Smooth muscle cell (in vitro differentiated cells): ENCODE data around the gene AHNAK. TPM values are rescaled to one million over a fixed set of nuclear protein-coding genes. Genes with fewer than 3 reads are reported as not detected.

ENCODE experiments used
- DNase-seq: peaks from one replicate; lab custom pipeline; 2025; ENCODE audit not compliant: unreplicated experiment; lab: John Stamatoyannopoulos, UW
- H2AFZ ChIP-seq: fragments of 200-600 bp; sonication (generic); 2 replicates; pipeline ENCODE4 v1.6.0; 2016; ENCODE audit warnings: antibody characterized with exemption, low read depth, mild to moderate bottlenecking
- H3F3A ChIP-seq: fragments of 200-600 bp; sonication (generic); 2 replicates; pipeline ENCODE4 v1.6.0; 2017; ENCODE audit warnings: antibody characterized with exemption, low read depth
- H3K27ac ChIP-seq: fragments of 200-600 bp; sonication (generic); 2 replicates; pipeline ENCODE4 v1.5.1; 2016; ENCODE audit warnings: low read depth, mild to moderate bottlenecking
- H3K27me3 ChIP-seq: fragments of 200-600 bp; sonication (generic); 2 replicates; pipeline ENCODE4 v1.6.1; 2016; ENCODE audit warnings: low read depth, mild to moderate bottlenecking
- H3K36me3 ChIP-seq: fragments of 200-600 bp; sonication (generic); 2 replicates; pipeline ENCODE4 v1.5.1; 2016; ENCODE audit warnings: low read depth
- H3K4me1 ChIP-seq: fragments of 200-600 bp; sonication (generic); 2 replicates; pipeline ENCODE4 v1.5.1; 2016; ENCODE audit warnings: low read depth
- H3K4me2 ChIP-seq: fragments of 200-600 bp; sonication (generic); 2 replicates; pipeline ENCODE4 v1.6.0; 2016; ENCODE audit warnings: mild to moderate bottlenecking
- H3K4me3 ChIP-seq: fragments of 200-600 bp; sonication (generic); 2 replicates; pipeline ENCODE4 v1.5.1; 2016; ENCODE audit warnings: mild to moderate bottlenecking
- H3K79me2 ChIP-seq: fragments of 200-600 bp; sonication (generic); 2 replicates; pipeline ENCODE4 v1.6.0; 2016; ENCODE audit warnings: low read depth, mild to moderate bottlenecking
- H3K9ac ChIP-seq: fragments of 200-600 bp; sonication (generic); 2 replicates; pipeline ENCODE4 v1.6.0; 2016; ENCODE audit warnings: low read depth
- H3K9me3 ChIP-seq: fragments of 200-600 bp; sonication (generic); replicated peaks from 2 replicates; pipeline ENCODE4 v1.5.1; 2016; ENCODE audit warnings: low read depth
- H4K20me1 ChIP-seq: fragments of 200-600 bp; sonication (generic); 2 replicates; pipeline ENCODE4 v1.6.0; 2016; ENCODE audit warnings: low read depth
- WGBS: methylation state at CpG from one replicate; pipeline ENCODE4 v1.1.7; 2016; ENCODE audit warnings: low lambda C conversion rate; 5-methylcytosine and 5-hydroxymethylcytosine counted together
- polyA plus RNA-seq: library from polyadenylated mRNA; unstranded; fragments of >200 nt; fragmentation: Nextera tagmentation; extraction: Ambion mirVana; gene quantifications from 2 replicates; pipeline ENCODE4 v1.2.1, GENCODE V29; 2016
- total RNA-seq: library from RNA; depleted of rRNA; stranded (reverse); fragments of >200 nt; gene quantifications from 2 replicates; pipeline ENCODE4 v1.2.3, GENCODE V29; 2014
- TF ChIP-seq, protein P1 (sequence below): fragments of 200-600 bp; sonication (generic); IDR thresholded peaks from 2 replicates; pipeline ENCODE4 v1.5.1; 2017; ENCODE audit warnings: borderline replicate concordance, mild to moderate bottlenecking, antibody characterized with exemption; ENCODE audit not compliant: insufficient read depth, poor library complexity, severe bottlenecking

AHNAK gene
- total and polyA plus RNA-seq, 2 experiments from 2014 or later: 27.2 to 229 TPM

DNA sequence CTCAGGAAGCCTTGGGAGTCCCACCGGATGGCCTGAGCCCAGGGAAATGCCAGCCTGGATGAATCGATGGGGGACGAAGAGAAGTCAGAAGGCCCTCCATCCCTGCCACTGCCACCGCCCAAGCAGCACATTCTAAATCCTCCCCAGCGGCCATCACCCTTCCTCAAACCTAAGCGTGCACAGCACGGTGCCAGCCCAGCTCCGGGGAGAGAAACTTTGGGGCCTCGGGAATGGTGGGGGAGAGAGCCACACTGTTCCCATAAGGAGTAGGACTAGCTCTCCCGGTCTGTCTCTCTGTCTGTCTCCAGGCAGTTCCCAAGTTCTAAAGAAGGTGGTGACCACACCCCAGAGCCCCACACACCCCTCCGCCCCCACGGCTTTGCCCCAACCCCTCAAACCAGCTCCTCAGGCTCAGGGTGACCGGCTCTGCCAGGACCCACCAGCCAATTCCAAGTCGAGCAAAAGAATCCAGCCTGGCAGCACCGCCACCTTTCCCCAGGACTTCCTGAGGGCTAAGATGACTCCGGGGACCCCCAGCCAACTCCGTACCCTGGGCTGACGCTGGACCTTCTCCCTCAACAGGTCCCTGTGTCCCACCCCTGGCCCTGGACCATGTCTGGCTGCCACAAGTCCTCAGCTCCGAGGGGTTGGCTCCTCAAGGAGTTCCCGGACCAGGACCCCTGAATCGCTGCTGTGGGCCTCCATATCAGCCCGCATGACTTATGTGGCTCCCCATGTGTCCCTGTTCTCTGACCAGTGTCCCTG lies 2.7 kb downstream of the AHNAK start:
- H3K36me3 ChIP-seq: no peaks in the 10 kb centered on the region
- no peak for DNase-seq
- H3K4me1 ChIP-seq: peaks cover 34% of the 10 kb centered on the region
- H4K20me1 ChIP-seq: peaks cover 66% of the 10 kb centered on the region
- no peaks in the 10 kb centered on the region for H3K9me3 ChIP-seq
- H3K4me3 ChIP-seq: peak overlapping the region; percentile 76
- 27% methylated on average over 18 of the region's 22 CpGs for WGBS
- H2AFZ ChIP-seq: no peak overlapping the region
- H3K27ac ChIP-seq: peak overlapping the region; percentile 75
- H3K9ac ChIP-seq: peak overlapping the region; percentile 70
- H3K79me2 ChIP-seq: peaks cover 70% of the 10 kb centered on the region
- peaks cover 6% of the 10 kb centered on the region for H3F3A ChIP-seq
- peak overlapping the region; percentile 93 for H3K4me2 ChIP-seq
- H3K27me3 ChIP-seq: no peaks in the 10 kb centered on the region
- TF ChIP-seq, protein P1, sequence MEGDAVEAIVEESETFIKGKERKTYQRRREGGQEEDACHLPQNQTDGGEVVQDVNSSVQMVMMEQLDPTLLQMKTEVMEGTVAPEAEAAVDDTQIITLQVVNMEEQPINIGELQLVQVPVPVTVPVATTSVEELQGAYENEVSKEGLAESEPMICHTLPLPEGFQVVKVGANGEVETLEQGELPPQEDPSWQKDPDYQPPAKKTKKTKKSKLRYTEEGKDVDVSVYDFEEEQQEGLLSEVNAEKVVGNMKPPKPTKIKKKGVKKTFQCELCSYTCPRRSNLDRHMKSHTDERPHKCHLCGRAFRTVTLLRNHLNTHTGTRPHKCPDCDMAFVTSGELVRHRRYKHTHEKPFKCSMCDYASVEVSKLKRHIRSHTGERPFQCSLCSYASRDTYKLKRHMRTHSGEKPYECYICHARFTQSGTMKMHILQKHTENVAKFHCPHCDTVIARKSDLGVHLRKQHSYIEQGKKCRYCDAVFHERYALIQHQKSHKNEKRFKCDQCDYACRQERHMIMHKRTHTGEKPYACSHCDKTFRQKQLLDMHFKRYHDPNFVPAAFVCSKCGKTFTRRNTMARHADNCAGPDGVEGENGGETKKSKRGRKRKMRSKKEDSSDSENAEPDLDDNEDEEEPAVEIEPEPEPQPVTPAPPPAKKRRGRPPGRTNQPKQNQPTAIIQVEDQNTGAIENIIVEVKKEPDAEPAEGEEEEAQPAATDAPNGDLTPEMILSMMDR: no peak

DNA sequence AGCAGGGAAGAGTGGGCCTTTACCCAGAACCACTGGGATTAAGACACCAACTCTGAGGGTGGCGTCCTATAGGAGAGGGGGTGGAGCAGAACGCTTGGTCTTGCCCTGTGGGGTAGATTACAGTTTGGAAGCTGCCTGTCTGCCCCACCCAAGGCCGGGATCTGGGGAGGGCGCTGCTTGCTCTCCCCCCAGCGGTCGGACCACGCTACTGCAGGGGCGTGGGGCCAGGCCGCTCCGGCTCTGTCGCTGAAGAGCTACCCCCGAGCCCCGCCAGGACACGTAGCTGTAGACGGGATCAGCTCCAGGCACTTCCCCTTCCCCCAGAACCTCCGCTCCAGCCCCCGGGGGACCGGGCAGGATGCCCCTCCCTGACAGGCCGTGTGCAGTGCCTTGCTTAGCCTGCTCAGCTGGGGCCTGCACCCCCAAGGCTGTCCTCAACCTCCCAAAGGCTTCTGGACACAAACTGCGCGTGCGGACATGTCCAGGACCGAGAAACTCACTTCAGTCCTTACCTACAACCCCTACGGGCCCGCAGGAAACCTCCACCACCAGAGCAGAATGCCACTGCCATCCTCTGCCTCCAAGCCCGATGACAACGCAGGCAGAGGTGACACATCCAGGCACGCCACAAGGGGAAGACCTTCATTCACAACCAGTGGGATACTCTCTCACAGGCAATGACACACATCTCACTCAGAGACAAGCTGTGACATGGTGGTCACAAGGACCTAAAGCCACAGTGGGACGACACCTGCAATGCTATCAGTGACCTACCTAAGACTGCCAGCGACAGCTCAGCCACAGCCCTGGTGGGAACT lies 3.6 kb downstream of the AHNAK start:
- TF ChIP-seq, protein P1: peak; percentile 96
- WGBS: 4% methylated on average over 27 of the region's 30 CpGs
- peak overlapping the region; percentile 75 for H3K27ac ChIP-seq
- H3K4me1 ChIP-seq: peaks cover 36% of the 10 kb centered on the region
- H3K4me3 ChIP-seq: peak overlapping the region; percentile 76
- peak overlapping the region; percentile 69 for H3K9ac ChIP-seq
- DNase-seq: peak; percentile 44
- H3K79me2 ChIP-seq: peaks cover 79% of the 10 kb centered on the region
- no peaks in the 10 kb centered on the region for H3K9me3 ChIP-seq
- peak overlapping the region; percentile 93 for H3K4me2 ChIP-seq
- no peaks in the 10 kb centered on the region for H3K36me3 ChIP-seq
- H4K20me1 ChIP-seq: peaks cover 75% of the 10 kb centered on the region
- no peaks in the 10 kb centered on the region for H3K27me3 ChIP-seq
- H3F3A ChIP-seq: peaks cover 6% of the 10 kb centered on the region
- no peak overlapping the region for H2AFZ ChIP-seq

DNA sequence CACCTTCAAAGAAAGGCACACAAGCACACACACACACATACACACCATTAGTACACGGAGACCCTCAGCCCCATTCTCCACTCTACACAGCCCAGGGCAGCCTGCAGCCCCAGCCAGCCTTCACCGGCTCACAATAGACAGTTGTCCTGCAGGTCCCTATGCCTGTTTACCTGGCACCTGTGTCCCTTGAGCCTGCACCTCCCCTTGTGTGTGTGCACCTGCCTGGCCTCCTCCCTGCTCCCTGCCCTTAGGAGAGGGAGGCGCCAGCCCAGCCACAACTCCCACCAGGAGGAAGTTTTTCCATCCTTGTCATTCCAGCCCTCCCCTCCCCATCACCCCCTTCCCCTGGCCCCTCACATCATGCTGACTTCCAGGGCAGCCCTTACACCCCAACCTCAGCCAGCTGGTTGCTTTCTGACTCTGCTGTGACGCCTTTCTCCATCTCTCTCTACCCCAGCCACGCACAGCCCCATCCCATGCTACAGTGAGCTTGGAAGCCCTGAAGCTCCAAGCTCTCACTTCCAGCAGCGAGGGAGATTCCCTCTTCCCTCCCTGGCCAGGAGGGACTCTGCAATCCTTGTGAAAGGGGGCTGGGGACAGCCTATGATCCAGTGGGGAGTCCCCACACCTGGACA lies 4.4 kb downstream of the AHNAK start:
- Histone ChIP-seq H3K36me3 (no peaks in the 10 kb centered on the region), H3K9ac (no peak overlapping the region), H3K27ac (peak overlapping the region; percentile 75), H4K20me1 (peaks cover 83% of the 10 kb centered on the region), H3K4me2 (peak overlapping the region; percentile 93), H3K27me3 (no peaks in the 10 kb centered on the region), H2AFZ (no peak overlapping the region), H3F3A (peaks cover 6% of the 10 kb centered on the region), H3K4me3 (peak overlapping the region; percentile 76), H3K4me1 (peaks cover 29% of the 10 kb centered on the region), H3K79me2 (peaks cover 86% of the 10 kb centered on the region), H3K9me3 (no peaks in the 10 kb centered on the region)
- DNase-seq: no peak
- 62% methylated on average over 6 of the region's 6 CpGs for WGBS
- TF ChIP-seq, protein P1: no peak
